ENCODE data around the gene AMZ1.

AMZ1 gene

GRCh38 chr7:2651847-2652735 lies 35.9 kb upstream of the AMZ1 start:
- DNase-seq = no peak

DNA sequence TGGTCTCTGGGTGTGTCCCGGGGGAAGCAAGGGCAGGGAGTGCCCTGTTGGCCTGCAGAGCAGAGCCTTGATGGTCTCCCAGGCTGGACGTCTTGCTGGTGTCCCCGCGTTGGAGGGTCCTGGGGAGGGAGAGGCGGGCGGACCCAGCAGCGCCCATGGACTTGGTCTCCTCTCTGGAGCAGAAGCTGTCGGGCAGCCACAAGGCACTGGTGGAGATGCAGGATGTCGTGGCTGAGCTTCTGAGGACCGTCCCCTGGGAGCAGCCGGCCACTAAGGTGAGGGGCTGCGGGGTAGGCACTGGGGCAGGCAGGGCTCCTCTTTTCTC lies 35.3 kb upstream of the AMZ1 start:
- no peak for DNase-seq

DNA sequence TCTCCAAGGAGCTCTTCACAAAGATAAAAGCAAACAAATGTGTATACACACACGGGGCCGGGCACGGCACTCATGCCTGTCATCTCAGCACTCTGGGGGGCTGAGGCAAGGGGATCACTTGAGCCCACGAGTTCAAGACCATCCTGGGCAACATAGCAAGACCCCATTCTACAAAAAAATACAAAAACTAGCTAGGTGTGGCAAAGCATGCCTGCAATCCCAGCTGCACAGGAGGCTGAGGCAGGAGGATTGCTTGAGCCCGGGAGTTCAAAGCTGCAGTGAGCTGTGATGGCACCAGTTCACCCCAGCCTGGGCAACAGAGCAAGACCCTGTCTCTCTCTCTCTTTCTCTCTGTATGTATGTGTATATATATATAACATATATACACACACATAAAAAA lies 33.9 kb upstream of the AMZ1 start:
- no peak for DNase-seq

DNA sequence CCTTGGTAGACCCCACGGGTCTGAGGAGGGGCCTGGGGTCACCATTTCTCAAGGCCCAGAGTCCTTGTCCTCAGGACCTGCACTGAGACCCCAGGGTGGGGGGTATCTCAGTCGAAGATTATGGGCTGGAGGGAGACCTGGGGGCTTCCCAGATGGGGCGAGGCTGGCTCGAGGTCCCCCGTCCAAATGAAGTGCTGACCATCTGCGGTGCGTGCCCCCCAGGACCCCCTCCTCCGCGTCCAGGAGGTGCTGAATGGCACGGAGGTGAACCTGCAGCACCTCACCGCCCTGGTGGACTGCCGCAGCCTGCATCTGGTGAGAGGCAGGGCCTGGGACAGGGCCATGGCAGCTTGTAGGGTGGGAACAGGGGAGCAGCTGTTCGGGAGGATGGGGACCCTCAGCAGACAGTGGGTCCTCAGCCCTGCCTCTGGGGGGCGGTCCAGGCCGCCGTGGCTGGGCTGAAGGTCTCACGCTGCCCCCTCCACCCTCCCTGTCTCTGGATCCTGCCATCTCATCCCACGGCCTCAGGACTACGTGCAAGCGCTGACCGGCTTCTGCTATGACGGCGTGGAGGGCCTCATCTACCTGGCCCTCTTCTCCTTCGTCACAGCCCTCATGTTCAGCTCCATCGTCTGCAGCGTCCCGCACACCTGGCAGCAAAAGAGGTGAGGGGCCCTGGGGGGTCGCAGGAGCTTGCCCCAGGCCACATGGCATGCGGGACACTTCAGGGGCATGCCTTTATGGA lies 32.0 kb upstream of the AMZ1 start:
- no peak for DNase-seq

DNA sequence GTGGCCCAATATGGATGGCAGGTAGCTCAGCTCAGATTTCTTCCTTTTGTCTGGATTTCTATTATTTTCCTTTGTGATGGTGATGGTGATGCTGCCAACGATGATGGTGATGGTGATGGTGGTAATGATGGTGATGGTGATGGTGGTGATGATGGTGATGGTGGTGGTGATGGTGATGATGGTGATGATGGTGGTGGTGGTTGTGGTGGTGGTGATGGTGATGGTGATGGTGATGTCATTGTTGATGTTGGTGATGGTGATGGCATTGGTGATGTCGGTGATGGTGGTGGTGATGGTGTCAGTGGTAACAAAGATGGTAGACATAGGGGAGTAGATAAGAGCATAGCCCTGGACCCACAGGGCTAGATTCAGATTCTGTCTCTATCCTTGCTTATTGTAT lies 30.8 kb upstream of the AMZ1 start:
- no peak for DNase-seq

GRCh38 chr7:2657920-2658671 lies 29.9 kb upstream of the AMZ1 start:
- no peak for DNase-seq

DNA sequence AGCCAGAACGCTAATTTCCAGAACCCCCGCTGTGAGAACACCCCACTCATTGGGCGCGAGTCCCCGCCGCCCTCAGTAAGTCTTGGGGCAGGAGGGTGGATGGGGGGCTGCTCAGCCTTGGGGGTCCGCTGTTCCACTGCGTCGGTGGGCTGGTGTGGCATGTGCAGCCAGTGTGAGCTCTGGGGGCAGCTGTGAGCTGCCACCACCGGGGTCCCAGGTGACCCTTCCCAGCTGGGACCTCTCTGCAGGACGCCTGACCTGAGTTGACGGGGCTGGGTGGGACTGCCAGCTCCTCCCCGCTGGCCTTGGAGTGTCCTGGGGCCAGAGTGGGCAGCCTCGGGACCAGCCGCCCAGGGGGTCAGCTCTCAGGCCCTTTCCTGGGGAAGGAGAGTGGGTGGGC lies 29.1 kb upstream of the AMZ1 start:
- no peak for DNase-seq

DNA sequence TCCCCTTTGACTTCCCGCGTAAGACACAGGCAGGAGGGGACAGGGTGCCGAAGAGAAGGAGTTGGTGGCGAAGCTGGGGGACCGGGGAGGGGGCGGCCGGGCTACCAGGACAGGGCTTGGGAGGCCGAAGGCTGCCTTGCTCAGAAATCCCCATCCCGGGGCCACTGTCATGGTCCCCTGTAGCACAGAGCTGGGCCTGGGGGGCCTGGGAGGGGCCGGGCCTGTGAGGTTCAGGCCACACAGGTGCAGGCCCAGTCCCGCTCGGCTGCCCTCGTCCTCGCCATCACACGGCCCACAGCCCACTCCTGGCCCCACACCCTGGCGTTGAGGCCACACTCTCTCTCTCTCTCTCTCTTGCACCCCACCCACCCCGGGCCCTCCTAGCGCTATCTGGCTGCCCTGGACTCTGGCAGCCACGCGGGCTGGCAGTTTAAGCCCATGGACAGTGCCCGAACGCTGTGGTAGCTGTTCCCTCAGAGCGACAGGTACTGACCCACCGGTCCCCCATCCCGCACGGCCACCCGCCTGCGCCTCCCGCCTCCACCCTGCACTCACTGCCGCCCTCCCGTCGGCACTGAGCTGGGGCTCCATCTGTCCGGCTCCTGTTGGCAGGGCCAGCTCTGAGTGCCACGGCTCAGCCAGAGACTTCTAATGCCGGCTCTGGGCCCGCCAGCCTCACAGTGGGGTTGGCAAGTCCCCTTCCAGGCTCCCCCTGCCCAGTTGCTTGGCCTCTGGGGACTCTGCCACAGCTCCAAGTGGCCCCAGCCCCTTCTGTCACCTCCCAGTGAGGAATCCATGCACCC lies 28.2 kb upstream of the AMZ1 start:
- DNase-seq = no peak

- DNase-seq = no peak
Observed at GRCh38 chr7:2660359-2661095, 27.5 kb upstream of the AMZ1 start.

DNA sequence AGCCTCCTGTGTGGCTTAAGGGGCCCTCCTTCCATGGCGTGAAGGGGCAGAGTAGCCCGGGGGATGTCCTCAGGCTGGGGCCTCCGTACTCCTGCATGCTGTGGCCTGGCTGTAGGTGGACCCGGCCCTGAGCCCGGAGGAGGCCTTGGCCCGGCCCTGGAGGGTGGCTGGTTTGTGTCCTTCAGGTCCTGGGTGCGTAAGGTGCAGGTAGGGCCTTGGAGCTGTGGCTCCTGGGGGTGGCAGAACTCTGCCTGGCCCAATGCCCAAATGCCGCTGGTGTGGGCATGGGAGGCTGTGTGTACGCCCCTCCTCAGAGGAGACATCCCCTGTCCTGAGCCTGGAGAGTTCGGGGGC lies 26.9 kb upstream of the AMZ1 start:
- no peak for DNase-seq

GRCh38 chr7:2661602-2662272 lies 26.3 kb upstream of the AMZ1 start:
- no peak for DNase-seq

DNA sequence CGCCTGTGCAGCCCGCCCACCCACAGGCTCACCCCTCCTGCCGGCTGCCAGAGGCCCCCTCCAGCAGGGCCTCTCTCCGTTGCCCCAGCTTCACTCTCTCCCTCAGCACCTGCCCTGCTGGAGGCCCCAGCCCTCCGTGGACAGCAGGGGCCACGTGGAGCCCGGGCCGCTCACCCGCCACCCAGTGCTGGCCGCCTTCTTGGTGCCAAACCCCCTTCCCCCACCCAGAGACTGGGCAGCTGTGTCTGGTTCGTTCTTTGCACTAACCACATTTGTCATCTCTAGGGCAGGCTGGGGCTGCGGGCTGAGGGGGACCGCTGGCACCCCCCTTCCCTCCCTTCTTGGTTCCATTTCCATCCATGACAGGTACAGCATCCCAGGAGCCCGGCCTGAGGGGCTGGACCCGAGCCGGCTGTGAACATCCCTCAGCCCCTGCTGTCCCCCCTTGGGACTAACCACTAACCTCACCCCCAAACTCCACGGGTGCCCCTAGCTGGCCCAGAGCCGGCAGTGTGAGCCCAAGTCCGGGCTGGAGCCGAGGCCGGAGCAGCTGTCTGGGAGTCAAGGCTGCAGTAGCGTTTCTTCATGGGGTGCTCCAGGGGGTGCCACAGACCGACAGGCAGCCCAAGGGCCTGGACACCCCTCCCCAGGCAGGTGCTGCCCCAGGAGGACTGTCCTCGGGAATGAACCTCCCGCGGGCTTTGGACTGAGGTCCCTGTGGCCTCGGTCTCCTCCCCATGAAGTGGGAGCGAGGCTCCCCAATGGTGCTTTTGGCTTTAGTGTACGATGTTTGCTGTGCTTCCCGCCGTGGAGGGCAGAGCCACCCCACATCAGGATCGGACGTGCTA lies 25.5 kb upstream of the AMZ1 start:
- DNase-seq = no peak

GRCh38 chr7:2663121-2663886 lies 24.7 kb upstream of the AMZ1 start:
- DNase-seq = no peak

DNA sequence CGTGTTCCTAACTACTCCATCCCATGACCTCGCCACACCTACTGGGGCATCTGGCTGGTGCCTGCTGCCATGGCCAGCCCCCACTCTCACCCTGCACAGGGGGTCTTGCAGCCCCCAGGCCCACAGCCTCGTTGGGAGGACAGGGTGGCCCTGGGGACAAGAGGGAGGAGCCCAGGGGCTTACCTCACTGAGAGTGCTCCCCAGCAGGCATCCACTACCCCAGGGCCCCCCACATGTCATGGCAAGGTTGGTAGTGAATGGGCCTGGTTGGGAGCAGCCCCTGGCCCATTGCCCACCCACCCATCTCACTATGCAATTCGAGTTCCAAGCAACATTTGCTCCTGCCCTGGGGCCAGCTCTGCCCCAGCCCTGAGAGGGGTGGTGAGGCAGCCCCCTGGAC lies 24.0 kb upstream of the AMZ1 start:
- DNase-seq = no peak

DNA sequence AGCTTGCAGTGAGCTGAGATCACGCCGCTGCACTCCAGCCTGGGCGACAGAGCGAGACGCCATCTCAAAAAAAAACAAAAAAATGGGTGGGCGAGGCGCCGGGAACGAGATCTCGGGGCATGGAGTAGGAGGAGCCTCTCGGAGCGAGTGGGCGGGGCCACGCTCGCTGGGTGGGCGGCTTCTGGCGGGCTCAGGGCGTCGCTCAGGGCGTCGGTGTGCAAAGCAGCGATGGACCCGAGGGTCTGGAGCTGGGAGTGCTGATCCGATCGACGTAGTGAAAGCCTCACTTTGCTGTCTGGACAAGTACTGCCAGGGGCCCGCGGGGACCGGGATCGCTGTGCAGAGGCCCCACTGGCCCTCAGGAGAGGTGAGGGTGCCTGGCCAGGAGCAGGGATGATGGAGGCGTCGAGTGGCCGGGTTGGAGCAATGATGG lies 22.6 kb upstream of the AMZ1 start:
- DNase-seq = no peak

GRCh38 chr7:2666155-2666554 lies 21.8 kb upstream of the AMZ1 start:
- no peak for DNase-seq

GRCh38 chr7:2666588-2667250 lies 21.3 kb upstream of the AMZ1 start:
- DNase-seq = no peak

DNA sequence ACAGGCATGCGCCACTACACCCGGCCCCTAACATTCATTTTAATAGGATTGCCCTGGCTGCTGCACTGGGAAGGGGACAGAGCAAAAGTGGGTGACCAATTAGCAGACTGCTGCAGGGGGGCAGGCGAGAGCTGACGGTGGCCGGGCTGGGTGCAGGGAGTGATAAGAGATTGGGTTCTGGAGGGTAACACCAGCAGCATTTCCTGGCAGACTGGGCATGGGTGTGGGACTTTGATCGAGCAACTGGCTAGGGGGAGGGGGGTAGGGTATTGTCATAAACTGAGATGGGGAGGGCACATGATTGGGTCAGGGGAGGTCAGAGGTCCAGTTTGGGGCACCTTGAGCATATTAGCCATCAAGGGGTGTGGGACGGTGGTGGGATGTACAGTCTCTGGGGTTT lies 20.2 kb upstream of the AMZ1 start:
- no peak for DNase-seq

DNA sequence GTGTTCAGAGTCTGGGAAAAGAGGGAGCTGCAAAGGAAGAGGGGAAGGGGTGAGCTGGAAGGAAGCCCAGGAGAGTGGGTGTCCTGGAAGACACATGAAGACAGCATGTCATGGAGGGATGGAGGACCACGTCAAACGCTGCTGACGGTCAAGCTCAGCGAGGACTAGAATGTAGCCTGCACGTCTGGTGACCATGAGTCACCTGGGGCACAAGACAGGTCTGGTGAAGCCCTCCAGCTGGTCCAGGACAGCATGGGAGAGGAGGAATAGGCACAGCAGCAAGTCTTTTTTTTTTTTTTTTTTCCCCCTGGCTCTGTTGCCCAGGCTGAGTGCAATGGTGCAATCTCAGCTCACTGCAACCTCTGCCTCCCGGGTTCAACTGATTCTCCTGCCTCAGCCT lies 19.6 kb upstream of the AMZ1 start:
- DNase-seq = no peak
